Measurements from ENCODE around the gene FZR1.
"Not testable (repeated sequence)": the region's sequence is repeated elsewhere in the genome, so short reads cannot be mapped to it uniquely, and the experiment has no call there.

Gene FZR1

GRCh38 chr19:3528539-3529211, 22.6 kb downstream of the FZR1 start:
- Histone ChIP-seq H3K4me3 (ENCODE audit: low read depth, low read length) (no peak overlapping the region), H3K36me3 (peaks cover 69% of the 10 kb centered on the region), H3K9me3 (ENCODE audit: severe bottlenecking) (no peaks in the 10 kb centered on the region), H3K27ac (no peak overlapping the region), H3K27me3 (ENCODE audit: insufficient read depth, low read depth, severe bottlenecking) (no peaks in the 10 kb centered on the region)
- TF ChIP-seq CTCF (IDR thresholded peaks at IDR 0.05; ENCODE audit: low read depth, low read length): no peak
- no peak for DNase-seq

- DNase-seq: peak; percentile 56
- not testable (repeated sequence) for H3K9me3 ChIP-seq (ENCODE audit: severe bottlenecking); H3K27ac ChIP-seq; H3K27me3 ChIP-seq (ENCODE audit: insufficient read depth, low read depth, severe bottlenecking); H3K4me3 ChIP-seq (ENCODE audit: low read depth, low read length)
- H3K36me3 ChIP-seq: peaks cover 70% of the 10 kb centered on the region
Measured at GRCh38 chr19:3529299-3529698, 23.2 kb downstream of the FZR1 start.

- Histone ChIP-seq H3K27me3 (ENCODE audit: insufficient read depth, low read depth, severe bottlenecking) (no peaks in the 10 kb centered on the region), H3K4me3 (ENCODE audit: low read depth, low read length) (no peak overlapping the region), H3K36me3 (peaks cover 73% of the 10 kb centered on the region), H3K9me3 (ENCODE audit: severe bottlenecking) (no peaks in the 10 kb centered on the region), H3K27ac (no peak overlapping the region)
- DNase-seq: no peak
- TF ChIP-seq CTCF (IDR thresholded peaks at IDR 0.05; ENCODE audit: low read depth, low read length): no peak
Measured at GRCh38 chr19:3530389-3530788, 24.3 kb downstream of the FZR1 start.

DNA sequence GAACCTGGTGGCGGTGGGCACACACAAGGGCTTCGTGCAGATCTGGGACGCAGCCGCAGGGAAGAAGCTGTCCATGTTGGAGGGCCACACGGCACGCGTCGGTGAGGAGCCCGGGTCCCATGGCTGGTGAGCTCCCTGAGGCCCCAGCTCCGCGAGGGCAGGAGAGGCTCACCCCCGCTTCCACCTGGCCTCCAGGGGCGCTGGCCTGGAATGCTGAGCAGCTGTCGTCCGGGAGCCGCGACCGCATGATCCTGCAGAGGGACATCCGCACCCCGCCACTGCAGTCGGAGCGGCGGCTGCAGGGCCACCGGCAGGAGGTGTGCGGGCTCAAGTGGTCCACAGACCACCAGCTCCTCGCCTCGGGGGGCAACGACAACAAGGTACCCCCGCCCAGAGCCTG, 25.6 kb downstream of the FZR1 start:
- no peak overlapping the region for H3K27ac ChIP-seq
- DNase-seq: no peak
- H3K36me3 ChIP-seq: peaks cover 74% of the 10 kb centered on the region
- H3K4me3 ChIP-seq (ENCODE audit: low read depth, low read length): no peak overlapping the region
- no peak for TF ChIP-seq CTCF (IDR thresholded peaks at IDR 0.05; ENCODE audit: low read depth, low read length)
- no peaks in the 10 kb centered on the region for H3K27me3 ChIP-seq (ENCODE audit: insufficient read depth, low read depth, severe bottlenecking)
- no peaks in the 10 kb centered on the region for H3K9me3 ChIP-seq (ENCODE audit: severe bottlenecking)

DNA sequence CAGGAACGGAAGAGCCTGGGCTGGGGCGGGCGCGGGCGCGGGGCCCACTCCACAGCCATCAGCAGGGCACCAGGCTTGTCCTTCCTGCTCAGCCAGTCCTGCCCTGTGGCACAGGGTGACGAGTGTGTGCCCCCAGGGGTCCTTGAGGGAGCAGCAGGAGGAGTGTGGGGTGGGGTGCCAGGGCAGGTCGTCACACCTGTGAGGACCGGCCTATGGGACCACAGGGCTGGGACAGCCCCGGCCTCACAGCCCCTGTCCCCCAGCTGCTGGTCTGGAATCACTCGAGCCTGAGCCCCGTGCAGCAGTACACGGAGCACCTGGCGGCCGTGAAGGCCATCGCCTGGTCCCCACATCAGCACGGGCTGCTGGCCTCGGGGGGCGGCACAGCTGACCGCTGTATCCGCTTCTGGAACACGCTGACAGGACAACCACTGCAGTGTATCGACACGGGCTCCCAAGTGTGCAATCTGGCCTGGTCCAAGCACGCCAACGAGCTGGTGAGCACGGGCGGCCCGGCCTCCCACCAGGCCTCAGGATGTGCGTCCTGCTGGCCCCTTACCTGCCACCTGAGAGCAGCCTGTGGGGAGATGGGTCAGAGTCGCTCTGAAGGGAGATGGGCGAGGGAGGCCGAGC, 26.2 kb downstream of the FZR1 start:
- no peaks in the 10 kb centered on the region for H3K27me3 ChIP-seq (ENCODE audit: insufficient read depth, low read depth, severe bottlenecking)
- DNase-seq: no peak
- no peaks in the 10 kb centered on the region for H3K9me3 ChIP-seq (ENCODE audit: severe bottlenecking)
- no peak overlapping the region for H3K4me3 ChIP-seq (ENCODE audit: low read depth, low read length)
- peaks cover 74% of the 10 kb centered on the region for H3K36me3 ChIP-seq
- H3K27ac ChIP-seq: no peak overlapping the region
- TF ChIP-seq CTCF (IDR thresholded peaks at IDR 0.05; ENCODE audit: low read depth, low read length): no peak

- Histone ChIP-seq H3K27me3 (ENCODE audit: insufficient read depth, low read depth, severe bottlenecking) (no peaks in the 10 kb centered on the region), H3K9me3 (ENCODE audit: severe bottlenecking) (no peaks in the 10 kb centered on the region), H3K4me3 (ENCODE audit: low read depth, low read length) (no peak overlapping the region), H3K36me3 (peaks cover 72% of the 10 kb centered on the region), H3K27ac (no peak overlapping the region)
- DNase-seq: no peak
- TF ChIP-seq CTCF (IDR thresholded peaks at IDR 0.05; ENCODE audit: low read depth, low read length): no peak
Measured at GRCh38 chr19:3533033-3533432, 26.9 kb downstream of the FZR1 start.

All from WERI-Rb-1 (cell line).